LNCaP clone FGC (cell line): Measurements from ENCODE around the gene ADAD2.

Experiments used
- DNase-seq: peaks from one replicate; pipeline ENCODE4 v3.0.0-alpha.2; 2011; ENCODE audit warnings: low read depth
- H3K4me3 ChIP-seq: 2 replicates; pipeline ENCODE4 v1.5.1; 2011; ENCODE audit warnings: mild to moderate bottlenecking, low read depth, low read length, control low read depth
- TF ChIP-seq, protein P1 (sequence below): IDR thresholded peaks from 2 replicates; pipeline ENCODE4 v1.5.1; 2012; ENCODE audit warnings: mild to moderate bottlenecking; ENCODE audit not compliant: control insufficient read depth, insufficient read depth; ENCODE audit errors: extremely low read depth

ADAD2 gene

GRCh38 chr16:84232969-84233368 lies 42.0 kb downstream of the ADAD2 start:
- TF ChIP-seq, protein P1, sequence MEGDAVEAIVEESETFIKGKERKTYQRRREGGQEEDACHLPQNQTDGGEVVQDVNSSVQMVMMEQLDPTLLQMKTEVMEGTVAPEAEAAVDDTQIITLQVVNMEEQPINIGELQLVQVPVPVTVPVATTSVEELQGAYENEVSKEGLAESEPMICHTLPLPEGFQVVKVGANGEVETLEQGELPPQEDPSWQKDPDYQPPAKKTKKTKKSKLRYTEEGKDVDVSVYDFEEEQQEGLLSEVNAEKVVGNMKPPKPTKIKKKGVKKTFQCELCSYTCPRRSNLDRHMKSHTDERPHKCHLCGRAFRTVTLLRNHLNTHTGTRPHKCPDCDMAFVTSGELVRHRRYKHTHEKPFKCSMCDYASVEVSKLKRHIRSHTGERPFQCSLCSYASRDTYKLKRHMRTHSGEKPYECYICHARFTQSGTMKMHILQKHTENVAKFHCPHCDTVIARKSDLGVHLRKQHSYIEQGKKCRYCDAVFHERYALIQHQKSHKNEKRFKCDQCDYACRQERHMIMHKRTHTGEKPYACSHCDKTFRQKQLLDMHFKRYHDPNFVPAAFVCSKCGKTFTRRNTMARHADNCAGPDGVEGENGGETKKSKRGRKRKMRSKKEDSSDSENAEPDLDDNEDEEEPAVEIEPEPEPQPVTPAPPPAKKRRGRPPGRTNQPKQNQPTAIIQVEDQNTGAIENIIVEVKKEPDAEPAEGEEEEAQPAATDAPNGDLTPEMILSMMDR = no peak
- no peak for DNase-seq

DNA sequence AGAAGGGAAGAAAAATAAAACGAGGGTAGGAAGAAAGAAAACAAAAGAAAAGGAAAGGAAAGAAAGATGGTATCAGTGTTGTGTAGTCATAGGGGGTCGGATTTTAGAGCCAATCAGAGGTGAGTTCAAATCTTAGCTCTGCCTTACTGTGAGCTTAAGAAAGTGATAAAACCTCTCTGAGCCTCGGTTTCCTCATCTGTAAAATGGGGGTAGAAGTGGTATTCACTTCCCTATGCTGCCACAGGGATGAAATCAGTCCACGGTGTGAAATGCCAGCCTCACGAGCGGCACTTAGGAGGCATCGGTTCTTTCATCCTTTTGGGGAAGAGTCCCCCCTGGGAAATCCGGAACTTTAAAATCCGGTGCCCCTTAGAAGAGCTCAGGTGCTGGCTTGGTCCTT lies 42.8 kb downstream of the ADAD2 start:
- TF ChIP-seq, protein P1 = no peak
- no peak for DNase-seq
- H3K4me3 ChIP-seq = no peak overlapping the region

More at GRCh38 chr16:84232969-84233368, 42.0 kb downstream of the ADAD2 start:
- H3K4me3 ChIP-seq = no peak overlapping the region

GRCh38 chr16:84234321-84235241 lies 43.6 kb downstream of the ADAD2 start:
- TF ChIP-seq, protein P1 = no peak
- no peak for DNase-seq
- H3K4me3 ChIP-seq = no peak overlapping the region

DNA sequence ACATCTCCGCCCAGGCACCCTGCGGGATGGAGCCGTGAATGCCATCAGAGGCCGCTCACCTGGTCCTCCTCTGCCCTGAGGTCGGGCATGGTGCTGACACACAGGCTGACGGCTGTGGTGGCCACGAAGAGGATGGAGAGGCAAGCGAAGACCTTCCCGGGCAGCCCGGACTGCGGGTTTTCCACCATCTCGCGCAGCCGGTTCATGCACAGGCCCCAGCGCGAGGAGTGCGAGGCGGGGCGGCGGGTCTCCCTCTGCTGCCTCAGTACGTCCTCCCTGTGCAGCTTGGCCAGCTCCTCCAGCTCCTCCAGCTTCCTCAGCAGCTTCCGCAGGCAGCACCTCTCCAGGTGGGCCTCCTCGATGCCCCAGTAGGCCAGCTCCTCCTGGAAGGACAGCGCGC lies 45.7 kb downstream of the ADAD2 start:
- no peak overlapping the region for H3K4me3 ChIP-seq
- DNase-seq = no peak
- TF ChIP-seq, protein P1 = no peak

GRCh38 chr16:84237994-84238750 lies 47.2 kb downstream of the ADAD2 start:
- no peak overlapping the region for H3K4me3 ChIP-seq
- TF ChIP-seq, protein P1 = no peak
- no peak for DNase-seq

DNA sequence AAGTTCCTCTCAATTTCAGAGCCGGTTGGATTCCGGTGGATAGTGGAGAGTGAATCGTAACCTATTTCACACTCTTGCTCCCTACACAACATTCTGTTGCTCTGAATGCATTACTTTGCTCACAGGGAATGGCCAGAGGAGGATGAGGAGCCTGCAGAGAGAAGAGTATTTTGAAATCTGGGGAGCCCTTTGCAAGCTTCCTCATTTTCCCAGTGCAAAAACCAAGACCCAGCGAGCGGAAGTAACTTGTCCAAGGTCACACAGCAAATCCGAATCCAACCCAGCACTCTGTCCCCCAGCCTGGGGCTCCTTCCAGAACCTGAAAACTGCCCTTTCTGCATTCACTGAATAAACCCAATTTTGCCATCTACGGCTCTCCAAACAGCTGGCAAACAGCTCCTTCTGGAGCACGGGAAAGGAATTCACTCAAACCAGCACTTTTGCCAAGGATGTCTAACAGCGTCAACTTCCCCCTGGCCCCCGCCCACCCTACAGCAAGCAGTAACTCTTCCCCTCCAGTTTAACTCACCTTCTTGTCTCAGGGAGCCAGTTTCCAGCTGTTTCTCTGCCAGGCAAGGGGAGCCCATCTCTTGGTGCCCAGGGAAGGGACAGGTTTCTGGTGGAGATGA lies 48.3 kb downstream of the ADAD2 start:
- no peak for DNase-seq
- no peak overlapping the region for H3K4me3 ChIP-seq
- TF ChIP-seq, protein P1 = no peak
